Heart left ventricle (tissue), 16 donors: Measurements from ENCODE around the gene PLK5. TPM values are rescaled to one million over a fixed set of nuclear protein-coding genes. Genes with fewer than 3 reads are reported as not detected.

Source experiments
- ATAC-seq, 4 donors: fragments of 200-7000 bp; cut with Tn5 transposase; one replicate each; pipeline ENCODE4 v1.9.1; 2020 to 2022; ENCODE audit warnings: moderate library complexity in 4 of 4, mild to moderate bottlenecking in 3 of 4, moderate number of reproducible peaks in 1 of 4
- DNase-seq, 5 donors: peaks; one replicate each; pipeline ENCODE4 v3.0.0-alpha.2; 2020
- H3K27ac ChIP-seq, 12 donors: fragments of 200-600 bp; sonication (generic) in 4 of 12; one replicate each; pipeline versions ENCODE4 v1.5.0 to v1.8.0; 2016 to 2022; ENCODE audit warnings: mild to moderate bottlenecking in 2 of 12
- H3K27me3 ChIP-seq, 9 donors: fragments of 200-600 bp; sonication (generic) in 2 of 9; one replicate each; pipeline versions ENCODE4 v1.5.1 to v1.8.0; 2016 to 2022; ENCODE audit warnings: mild to moderate bottlenecking in 3 of 9
- H3K36me3 ChIP-seq, 9 donors: fragments of 200-600 bp; sonication (generic) in 2 of 9; one replicate each; pipeline versions ENCODE4 v1.5.0 to v1.8.0; 2018 to 2022; ENCODE audit warnings: mild to moderate bottlenecking in 2 of 9
- H3K4me1 ChIP-seq, 12 donors: fragments of 200-600 bp; sonication (generic) in 4 of 12; one replicate each; pipeline versions ENCODE4 v1.5.0 to v1.8.0; 2016 to 2022; ENCODE audit warnings: mild to moderate bottlenecking in 3 of 12
- H3K4me3 ChIP-seq, 12 donors: fragments of 200-600 bp; sonication (generic) in 4 of 12; one replicate each; pipeline versions ENCODE4 v1.5.0 to v1.8.0; 2017 to 2022; ENCODE audit warnings: mild to moderate bottlenecking in 9 of 12, moderate library complexity in 4 of 12
- H3K9me3 ChIP-seq, 12 donors: fragments of 200-600 bp; sonication (generic) in 4 of 12; one replicate each; pipeline versions ENCODE4 v1.5.0 to v1.8.0; 2016 to 2022; ENCODE audit warnings: mild to moderate bottlenecking in 1 of 12
- CTCF ChIP-seq, 12 donors: fragments of 200-600 bp; sonication (generic) in 4 of 12; IDR thresholded peaks; one replicate each; pipeline versions ENCODE4 v1.5.0 to v1.8.0; 2018 to 2022; ENCODE audit warnings: antibody characterized with exemption in 12 of 12, mild to moderate bottlenecking in 5 of 12
- POLR2A ChIP-seq, 2 donors: fragments of 450-650 bp; IDR thresholded peaks; one replicate each; pipeline ENCODE4 v1.6.1; 2017; ENCODE audit warnings: antibody characterized with exemption in 2 of 2, mild to moderate bottlenecking in 2 of 2, moderate library complexity in 2 of 2
- WGBS, 4 donors: extraction: QIAGEN DNeasy Blood & Tissue Kit in 2 of 4; methylation state at CpG; one replicate each; pipeline versions ENCODE4 v1.1.5 to v1.1.7; 2013 to 2018; 5-methylcytosine and 5-hydroxymethylcytosine counted together
- intact Hi-C, 10 donors: fragments of 100-400 bp; cut with DNase I; formaldehyde crosslinking; loops; one replicate each; pipeline versions ENCODE4 v1.11.1 to v1.14.2; 2022
- polyA plus RNA-seq, 2 donors: library from polyadenylated mRNA; stranded (reverse); fragments of 200-250 nt; gene quantifications; one replicate each; pipeline ENCODE4 v1.2.3, GENCODE V29; 2013
- total RNA-seq, 9 donors: library from RNA; depleted of rRNA in 2 of 9; stranded (reverse); fragments of >200 nt in 2 of 9; fragmentation: NEBNext Ultra II Directional in 3 of 9; extraction: Animal tissue kit (Norgen Biotek cat#: 25700) in 3 of 9; gene quantifications; one replicate each; pipeline versions ENCODE4 v1.1.0 to v1.2.4, GENCODE V29; 2016 to 2023
- donor health status: ischemic (EF 13 %, LVEDD 7.1; RV severe dilation, severe dysfunction).
- donor health status: healthy with polysubstance abuse.
- donor health status: DM: no; HTN: yes; CAD: no.
- donor health status: DM: no; HTN: no; CAD: no.
- donor health status: ischemic (EF 25% LVEDD 6.9; RV normal size, moderate dysfunction).
- donor health status: ischemic (EF 25% LVEDD 5.7; RV mildly dilated, moderate dysfunction).
- donor health status: healthy.
- donor health status: DM: yes; HTN: yes; CAD: no.
- donor health status: ischemic (EF 35%, LVEDD 5.7; RV mildly dilated, moderate dysfunction).
- donor health status: nonischemic (EF 11% LVEDD 7.7; RV severe dilation, severe dysfunction).
- donor health status: DM: yes; HTN: yes; CAD: no.
- donor health status: PGD.
- donor health status: ischemic (EF 29% LVEDD 5.4; RV normal size, mild dysfunction).
- donor health status: nonischemic (EF 23%, LVEDD 6.1; RV moderate dilation, normal function).

Gene PLK5
- total and polyA plus RNA-seq, 11 donors, result 0.17 to 0.30 TPM; not detected in 9

GRCh38 chr19:1569997-1570396, 46.1 kb downstream of the PLK5 start:
- Histone ChIP-seq H3K27me3 (peaks cover 0 to 4% (median 0%) of the 10 kb centered on the region in 9 donors), H3K27ac (no peak overlapping the region), H3K4me3 (no peak overlapping the region), H3K36me3 (no peaks in the 10 kb centered on the region), H3K4me1 (peaks cover 0 to 25% (median 9%) of the 10 kb centered on the region in 12 donors), H3K9me3 (no peaks in the 10 kb centered on the region)
- no peak for TF ChIP-seq POLR2A (IDR thresholded peaks at IDR 0.05)
- no peak for TF ChIP-seq CTCF (IDR thresholded peaks at IDR 0.05)
- ATAC-seq (no peak), DNase-seq (no peak)
- intact Hi-C loops, result loop anchor here in 1 of 10 donors (5.0 kb wide), 1 partner anchor 82 kb away; the partner anchor contains the start of gene TCF3
- 75 to 77% (median 75%) methylated on average over 4 of the region's 4 CpGs for WGBS, 4 donors

- Histone ChIP-seq H3K36me3 (no peaks in the 10 kb centered on the region), H3K4me3 (no peak overlapping the region), H3K9me3 (no peaks in the 10 kb centered on the region), H3K4me1 (peaks cover 0 to 22% (median 9%) of the 10 kb centered on the region in 12 donors), H3K27ac (no peak overlapping the region), H3K27me3 (peaks cover 0 to 4% (median 0%) of the 10 kb centered on the region in 9 donors)
- ATAC-seq (no peak), DNase-seq (no peak)
- no peak for TF ChIP-seq CTCF (IDR thresholded peaks at IDR 0.05)
- TF ChIP-seq POLR2A (IDR thresholded peaks at IDR 0.05), result no peak
- intact Hi-C loops, result no loop called here
- WGBS, 4 donors, result 92 to 97% (median 95%) methylated on average over 13 of the region's 13 CpGs
These were observed 47.0 kb downstream of the PLK5 start for GRCh38 chr19:1570836-1571235.

- no peak for DNase-seq
- WGBS, 4 donors, result 87 to 91% (median 89%) methylated on average over 12 of the region's 12 CpGs
These were observed 47.5 kb downstream of the PLK5 start for GRCh38 chr19:1571358-1571757.

GRCh38 chr19:1572795-1573194, 48.9 kb downstream of the PLK5 start:
- Histone ChIP-seq H3K4me1 (peaks cover 0 to 18% (median 5%) of the 10 kb centered on the region in 12 donors), H3K9me3 (no peaks in the 10 kb centered on the region), H3K27ac (no peak overlapping the region), H3K27me3 (no peaks in the 10 kb centered on the region), H3K36me3 (peaks cover 0 to 18% (median 7%) of the 10 kb centered on the region in 9 donors), H3K4me3 (no peak overlapping the region)
- no peak for TF ChIP-seq CTCF (IDR thresholded peaks at IDR 0.05)
- no peak for TF ChIP-seq POLR2A (IDR thresholded peaks at IDR 0.05)
- DNase-seq (no peak), ATAC-seq (no peak)
- intact Hi-C loops, result no loop called here
- 85 to 90% (median 87%) methylated on average over 9 of the region's 9 CpGs for WGBS, 4 donors

More at GRCh38 chr19:1571358-1571757, 47.5 kb downstream of the PLK5 start:
- peaks cover 0 to 4% (median 0%) of the 10 kb centered on the region in 9 donors for H3K36me3 ChIP-seq
- no peak for ATAC-seq
- H3K4me1 ChIP-seq, result peaks cover 0 to 16% (median 4%) of the 10 kb centered on the region in 12 donors
- H3K27ac ChIP-seq, result no peak overlapping the region
- TF ChIP-seq POLR2A (IDR thresholded peaks at IDR 0.05) (no peak), CTCF (IDR thresholded peaks at IDR 0.05) (no peak)
- intact Hi-C loops, result no loop called here
- no peaks in the 10 kb centered on the region for H3K9me3 ChIP-seq
- peaks cover 0 to 4% (median 0%) of the 10 kb centered on the region in 9 donors for H3K27me3 ChIP-seq
- H3K4me3 ChIP-seq, result no peak overlapping the region
